EL (cell line): ENCODE measurements around the gene SMTNL1.

ENCODE experiments used
- DNase-seq: peaks from one replicate; pipeline ENCODE4 v3.0.0-alpha.2; 2016

SMTNL1 gene

DNA sequence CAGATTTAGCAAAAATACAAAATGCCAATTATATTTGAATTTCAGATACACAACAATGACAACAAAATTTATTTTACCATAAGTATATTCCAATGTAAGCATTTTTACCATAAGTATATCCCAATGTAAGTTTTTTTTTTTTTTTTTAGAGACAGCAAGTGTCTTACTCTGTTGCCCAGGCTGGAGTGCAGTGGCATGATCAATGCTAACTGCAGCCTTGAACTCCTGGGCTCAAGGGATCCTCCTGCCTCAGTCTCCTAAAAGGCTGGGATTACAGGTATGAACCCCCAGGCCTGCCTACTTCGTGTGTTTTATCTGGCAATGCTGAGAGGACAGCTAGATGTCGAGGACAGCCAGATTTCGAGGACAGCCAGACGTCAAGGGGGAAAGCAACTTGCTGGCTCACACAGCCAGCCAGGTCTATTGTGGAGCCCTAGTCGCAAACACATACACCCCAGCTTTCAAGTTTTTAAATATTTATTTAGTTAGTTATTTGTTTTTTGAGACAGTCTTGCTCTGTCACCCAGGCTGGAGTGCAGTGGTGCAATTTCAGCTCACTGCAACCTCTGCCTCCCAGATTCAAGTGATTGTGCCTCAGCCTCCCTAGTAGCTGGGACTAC is 59.0 kb downstream of the SMTNL1 start:
- no peak for DNase-seq

DNA sequence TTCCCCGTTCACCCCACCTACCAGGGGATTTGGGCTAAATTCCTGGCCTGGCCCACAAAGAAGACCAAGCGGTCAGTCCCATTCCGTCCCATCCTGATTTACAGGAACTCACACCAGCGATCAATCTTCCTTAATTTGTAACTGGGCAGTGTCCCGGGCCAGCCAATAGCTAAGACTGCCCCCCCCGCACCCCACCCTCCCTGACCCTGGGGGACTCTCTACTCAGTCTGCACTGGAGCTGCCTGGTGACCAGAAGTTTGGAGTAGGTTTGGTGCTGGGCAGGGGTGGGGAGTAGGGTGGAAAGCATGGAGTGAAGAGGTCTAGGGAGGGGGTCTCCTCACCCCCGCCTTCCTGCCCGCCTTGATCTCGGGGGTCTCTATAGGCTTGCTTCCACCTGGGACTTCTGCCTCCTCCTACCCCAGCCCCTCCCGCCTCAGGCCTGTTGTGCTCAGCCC is 60.1 kb downstream of the SMTNL1 start, which contains the start of gene SERPING1:
Gene SERPING1, plus strand, starts transcription at position 225 of the 455 bp plus-strand sequence. CDS start 586 bp downstream, outside the sequence.
- DNase-seq = no peak

DNA sequence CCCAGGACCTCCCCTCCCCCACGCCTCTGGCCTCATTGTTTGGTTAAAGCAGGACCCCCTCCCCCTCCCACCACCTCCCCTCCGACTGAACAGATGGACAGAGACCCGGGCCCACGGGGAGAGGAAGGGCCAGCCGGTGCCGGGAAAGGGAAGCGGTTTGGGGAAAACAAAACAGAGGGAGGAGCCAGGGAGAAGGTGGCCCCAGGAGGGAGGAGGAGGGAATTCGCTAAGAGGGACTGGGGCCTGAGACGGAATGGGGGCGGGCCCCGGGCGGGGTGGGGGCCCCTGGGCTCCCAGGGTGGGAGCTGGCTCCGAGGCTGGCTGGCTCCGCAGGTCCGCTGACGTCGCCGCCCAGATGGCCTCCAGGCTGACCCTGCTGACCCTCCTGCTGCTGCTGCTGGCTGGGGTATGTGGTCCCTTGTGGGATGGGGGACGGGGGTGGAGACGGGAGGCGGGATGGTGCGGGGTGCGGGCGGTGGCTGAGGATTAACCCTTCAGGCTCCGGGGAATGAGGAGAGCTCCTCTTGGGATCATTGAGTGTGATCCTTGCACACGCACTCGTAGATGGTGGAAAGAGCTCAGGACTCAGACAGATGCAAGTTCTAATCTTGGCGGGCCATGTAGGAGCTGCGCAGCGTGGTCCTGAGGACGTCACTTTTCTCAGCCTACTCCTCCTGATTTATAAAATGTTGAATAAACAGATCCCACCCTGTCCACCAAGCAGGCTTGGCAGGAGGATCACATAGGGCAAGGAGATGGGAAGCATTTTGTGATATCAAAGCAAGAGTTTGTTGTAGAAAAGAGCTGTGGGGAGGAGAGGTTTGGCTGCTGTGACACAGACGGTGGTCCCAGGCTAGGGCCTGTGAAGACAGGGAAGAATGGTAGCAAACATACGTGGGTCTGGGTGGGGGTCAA is 60.8 kb downstream of the SMTNL1 start:
- DNase-seq = peak; percentile 72

DNA sequence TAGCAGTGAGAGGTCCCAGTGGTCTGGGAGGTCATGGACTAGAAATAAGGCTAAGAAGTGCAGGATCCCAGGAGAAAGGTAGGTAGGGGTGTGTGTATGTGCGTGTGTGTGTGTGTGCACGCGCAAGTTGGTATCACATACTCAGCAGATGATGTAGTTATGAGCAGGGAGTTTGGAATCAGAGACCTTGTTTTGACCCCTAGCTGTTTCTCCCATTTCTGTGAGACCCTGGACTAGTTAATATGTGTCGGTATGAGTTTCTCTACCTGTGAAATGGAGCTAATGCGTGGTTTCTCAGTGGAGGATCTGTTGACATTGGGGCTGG is 61.4 kb downstream of the SMTNL1 start:
- DNase-seq = peak; percentile 41

GRCh38 chr11:57599381-57599780 is 62.0 kb downstream of the SMTNL1 start:
- DNase-seq = no peak
